HepG2 (cell line): Measurements from ENCODE around the gene GTF3A. TPM values are rescaled to one million over a fixed set of nuclear protein-coding genes. Genes with fewer than 3 reads are reported as not detected.
A peak's percentile ranks its signal among the peaks of the same experiment; 100 is the strongest.

Experiments
- ARNTL ChIP-seq: sonication (generic); formaldehyde crosslinking; IDR thresholded peaks from 2 replicates; pipeline ENCODE4 v1.4.0; 2020; ENCODE audit warnings: mild to moderate bottlenecking, missing genetic modification reagents
- ATF1 ChIP-seq: IDR thresholded peaks from 2 replicates; pipeline ENCODE4 v1.6.1; 2016; ENCODE audit warnings: mild to moderate bottlenecking, control low read depth
- KDM6A ChIP-seq: IDR thresholded peaks from 2 replicates; pipeline ENCODE4 v1.6.1; 2016; ENCODE audit warnings: low read depth
- MBD4 ChIP-seq: IDR thresholded peaks from 2 replicates; pipeline ENCODE4 v1.6.1; 2012; ENCODE audit warnings: low read length, inconsistent platforms, borderline replicate concordance
- POLR2AphosphoS5 ChIP-seq: IDR thresholded peaks from 2 replicates; pipeline ENCODE4 v1.6.1; 2012; ENCODE audit warnings: low read depth, low read length
- RFX3 ChIP-seq: IDR thresholded peaks from 2 replicates; pipeline ENCODE4 v1.6.1; 2016; ENCODE audit warnings: missing biosample characterization, missing genetic modification reagents
- SALL1 ChIP-seq: sonication (generic); formaldehyde crosslinking; IDR thresholded peaks from 2 replicates; pipeline ENCODE4 v1.8.0; 2022; ENCODE audit warnings: mild to moderate bottlenecking, missing genetic modification reagents
- ZNF234 ChIP-seq: sonication (generic); formaldehyde crosslinking; conservative IDR thresholded peaks from 2 replicates; pipeline ENCODE4 v1.5.1; 2020; ENCODE audit warnings: mild to moderate bottlenecking, missing genetic modification reagents
- ZNF251 ChIP-seq: sonication (generic); formaldehyde crosslinking; IDR thresholded peaks from 2 replicates; pipeline ENCODE4 v1.9.0; 2021; ENCODE audit warnings: mild to moderate bottlenecking, missing genetic modification reagents
- ZNF296 ChIP-seq: sonication (generic); formaldehyde crosslinking; conservative IDR thresholded peaks from 2 replicates; pipeline ENCODE4 v1.5.0; 2020; ENCODE audit warnings: mild to moderate bottlenecking, missing genetic modification reagents
- ZNF607 ChIP-seq: sonication (generic); formaldehyde crosslinking; IDR thresholded peaks from 2 replicates; pipeline ENCODE4 v1.5.1; 2020; ENCODE audit warnings: missing genetic modification reagents, mild to moderate bottlenecking, borderline replicate concordance
- ZNF616 ChIP-seq: sonication (generic); formaldehyde crosslinking; IDR thresholded peaks from 2 replicates; pipeline ENCODE4 v1.5.0; 2020; ENCODE audit warnings: low read depth, mild to moderate bottlenecking, missing genetic modification reagents
- polyA plus RNA-seq, 8 experiments: library from polyadenylated mRNA; depleted of rRNA in 3 of 8; stranded (reverse) in 7 of 8; unstranded in 1 of 8; fragments of >200 nt; fragmentation: Illumina TruSeq in 4 of 8; extraction: Trizol in 4 of 8; gene quantifications; 2 replicates each; pipeline versions ENCODE4 v1.2.1 to v1.2.3, GENCODE V29; 2011 to 2016; ENCODE audit warnings: low read depth in 4 of 8, missing spikeins in 1 of 8, mixed read lengths in 1 of 8; ENCODE audit not compliant: insufficient read depth in 1 of 8
- total RNA-seq, 5 experiments: library from RNA; depleted of rRNA; stranded (reverse); fragments of >200 nt; fragmentation: Illumina TruSeq; extraction: Trizol; gene quantifications; 2 replicates each; pipeline ENCODE4 v1.2.3, GENCODE V29; 2016; ENCODE audit warnings: low read depth in 1 of 5
- TF ChIP-seq, protein P1 (sequence below): sonication (generic); formaldehyde crosslinking; IDR thresholded peaks from one replicate; pipeline ENCODE4 v1.5.1; 2020; ENCODE audit warnings: mild to moderate bottlenecking, missing genetic modification reagents; ENCODE audit errors: not compliant biosample characterization
- TF ChIP-seq, protein P2 (sequence below): sonication (generic); formaldehyde crosslinking; IDR thresholded peaks from 2 replicates; pipeline ENCODE4 v1.4.0; 2020; ENCODE audit warnings: missing genetic modification reagents
- TF ChIP-seq, protein P3 (sequence below): sonication (generic); formaldehyde crosslinking; conservative IDR thresholded peaks from 2 replicates; pipeline ENCODE4 v1.4.0; 2020; ENCODE audit warnings: missing genetic modification reagents
- TF ChIP-seq, protein P4 (sequence below): sonication (generic); formaldehyde crosslinking; conservative IDR thresholded peaks from 2 replicates; pipeline ENCODE4 v1.4.0; 2020; ENCODE audit warnings: missing genetic modification reagents
- TF ChIP-seq, protein P5 (sequence below): sonication (generic); formaldehyde crosslinking; IDR thresholded peaks from 2 replicates; pipeline ENCODE4 v1.8.0; 2022; ENCODE audit warnings: mild to moderate bottlenecking, missing genetic modification reagents, moderate library complexity

GTF3A gene
- total and polyA plus RNA-seq, 2 of the 13 experiments (the other 11 are each of a cell fraction or from before 2014, with no cell fraction given) = 42.1 to 176 TPM

DNA sequence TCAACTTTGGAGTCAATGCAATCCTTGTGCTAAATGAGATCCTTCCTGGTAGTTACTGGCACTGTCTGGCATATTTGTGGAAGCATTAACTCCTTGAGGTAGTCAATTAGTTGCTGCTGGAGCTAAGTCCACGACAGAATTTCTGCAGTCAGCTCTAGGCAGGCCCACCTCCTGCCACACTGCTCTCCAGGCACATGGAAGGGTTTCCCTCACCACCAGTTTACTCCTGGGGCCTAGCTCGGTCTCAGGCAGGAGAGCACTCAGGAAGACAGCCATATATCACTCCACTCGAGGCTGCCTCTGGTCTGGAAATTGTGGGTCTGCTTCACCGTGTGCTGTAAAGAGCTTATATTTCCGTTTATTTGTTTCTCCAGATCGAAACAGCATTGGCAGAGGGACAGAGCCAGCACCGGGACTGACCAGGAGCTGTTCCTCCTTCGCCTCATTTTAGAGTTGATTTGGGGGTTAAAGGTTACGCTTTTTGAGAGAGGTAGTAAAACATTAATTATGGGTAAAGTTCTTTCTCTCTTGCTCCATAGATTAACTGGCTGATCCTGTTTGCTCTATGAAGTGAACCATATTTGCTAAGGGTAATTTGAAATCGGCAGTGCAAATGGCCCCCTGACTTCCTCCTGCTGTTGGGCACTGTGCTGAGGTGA is 20.6 kb upstream of the GTF3A start (continued):
- TF ChIP-seq, protein P1, sequence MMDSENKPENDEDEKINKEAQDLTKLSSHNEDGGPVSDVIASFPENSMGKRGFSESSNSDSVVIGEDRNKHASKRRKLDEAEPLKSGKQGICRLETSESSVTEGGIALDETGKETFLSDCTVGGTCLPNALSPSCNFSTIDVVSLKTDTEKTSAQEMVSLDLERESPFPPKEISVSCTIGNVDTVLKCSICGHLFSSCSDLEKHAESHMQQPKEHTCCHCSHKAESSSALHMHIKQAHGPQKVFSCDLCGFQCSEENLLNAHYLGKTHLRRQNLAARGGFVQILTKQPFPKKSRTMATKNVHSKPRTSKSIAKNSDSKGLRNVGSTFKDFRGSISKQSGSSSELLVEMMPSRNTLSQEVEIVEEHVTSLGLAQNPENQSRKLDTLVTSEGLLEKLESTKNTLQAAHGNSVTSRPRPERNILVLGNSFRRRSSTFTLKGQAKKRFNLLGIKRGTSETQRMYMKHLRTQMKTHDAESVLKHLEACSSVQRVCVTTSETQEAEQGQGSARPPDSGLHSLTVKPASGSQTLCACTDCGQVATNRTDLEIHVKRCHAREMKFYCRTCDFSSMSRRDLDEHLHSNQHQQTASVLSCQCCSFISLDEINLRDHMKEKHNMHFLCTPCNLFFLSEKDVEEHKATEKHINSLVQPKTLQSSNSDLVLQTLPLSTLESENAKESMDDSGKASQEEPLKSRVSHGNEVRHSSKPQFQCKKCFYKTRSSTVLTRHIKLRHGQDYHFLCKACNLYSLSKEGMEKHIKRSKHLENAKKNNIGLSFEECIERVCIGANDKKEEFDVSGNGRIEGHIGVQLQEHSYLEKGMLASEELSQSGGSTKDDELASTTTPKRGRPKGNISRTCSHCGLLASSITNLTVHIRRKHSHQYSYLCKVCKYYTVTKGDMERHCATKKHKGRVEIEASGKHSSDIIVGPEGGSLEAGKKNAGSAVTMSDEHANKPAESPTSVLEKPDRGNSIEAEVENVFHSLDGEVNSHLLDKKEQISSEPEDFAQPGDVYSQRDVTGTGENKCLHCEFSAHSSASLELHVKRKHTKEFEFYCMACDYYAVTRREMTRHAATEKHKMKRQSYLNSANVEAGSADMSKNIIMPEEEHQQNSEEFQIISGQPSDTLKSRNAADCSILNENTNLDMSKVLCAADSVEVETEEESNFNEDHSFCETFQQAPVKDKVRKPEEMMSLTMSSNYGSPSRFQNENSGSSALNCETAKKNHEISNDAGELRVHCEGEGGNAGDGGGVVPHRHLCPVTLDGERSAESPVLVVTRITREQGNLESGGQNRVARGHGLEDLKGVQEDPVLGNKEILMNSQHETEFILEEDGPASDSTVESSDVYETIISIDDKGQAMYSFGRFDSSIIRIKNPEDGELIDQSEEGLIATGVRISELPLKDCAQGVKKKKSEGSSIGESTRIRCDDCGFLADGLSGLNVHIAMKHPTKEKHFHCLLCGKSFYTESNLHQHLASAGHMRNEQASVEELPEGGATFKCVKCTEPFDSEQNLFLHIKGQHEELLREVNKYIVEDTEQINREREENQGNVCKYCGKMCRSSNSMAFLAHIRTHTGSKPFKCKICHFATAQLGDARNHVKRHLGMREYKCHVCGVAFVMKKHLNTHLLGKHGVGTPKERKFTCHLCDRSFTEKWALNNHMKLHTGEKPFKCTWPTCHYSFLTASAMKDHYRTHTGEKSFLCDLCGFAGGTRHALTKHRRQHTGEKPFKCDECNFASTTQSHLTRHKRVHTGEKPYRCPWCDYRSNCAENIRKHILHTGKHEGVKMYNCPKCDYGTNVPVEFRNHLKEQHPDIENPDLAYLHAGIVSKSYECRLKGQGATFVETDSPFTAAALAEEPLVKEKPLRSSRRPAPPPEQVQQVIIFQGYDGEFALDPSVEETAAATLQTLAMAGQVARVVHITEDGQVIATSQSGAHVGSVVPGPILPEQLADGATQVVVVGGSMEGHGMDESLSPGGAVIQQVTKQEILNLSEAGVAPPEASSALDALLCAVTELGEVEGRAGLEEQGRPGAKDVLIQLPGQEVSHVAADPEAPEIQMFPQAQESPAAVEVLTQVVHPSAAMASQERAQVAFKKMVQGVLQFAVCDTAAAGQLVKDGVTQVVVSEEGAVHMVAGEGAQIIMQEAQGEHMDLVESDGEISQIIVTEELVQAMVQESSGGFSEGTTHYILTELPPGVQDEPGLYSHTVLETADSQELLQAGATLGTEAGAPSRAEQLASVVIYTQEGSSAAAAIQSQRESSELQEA (CRISPR knock-in tag) = no peak
- TF ChIP-seq KDM6A (CRISPR knock-in tag) (peak; percentile 67), ZNF616 (CRISPR knock-in tag) (no peak), SALL1 (CRISPR knock-in tag) (peak; percentile 72), ZNF607 (peak; percentile 68; the same call in 1 of the 2 replicates), MBD4 (0 out of 2 replicates have a peak, but pooled peaks have one; percentile 65), POLR2AphosphoS5 (peak; percentile 77; the same call in 1 of the 2 replicates), ATF1 (CRISPR knock-in tag) (no peak), RFX3 (no peak), ZNF296 (CRISPR knock-in tag) (no peak), ZNF234 (CRISPR knock-in tag) (0 out of 2 replicates have a peak, but pooled peaks have one; percentile 36), ZNF251 (CRISPR knock-in tag) (no peak), ARNTL (CRISPR knock-in tag) (peak; percentile 64; the same call in 1 of the 2 replicates)
- TF ChIP-seq, protein P2, sequence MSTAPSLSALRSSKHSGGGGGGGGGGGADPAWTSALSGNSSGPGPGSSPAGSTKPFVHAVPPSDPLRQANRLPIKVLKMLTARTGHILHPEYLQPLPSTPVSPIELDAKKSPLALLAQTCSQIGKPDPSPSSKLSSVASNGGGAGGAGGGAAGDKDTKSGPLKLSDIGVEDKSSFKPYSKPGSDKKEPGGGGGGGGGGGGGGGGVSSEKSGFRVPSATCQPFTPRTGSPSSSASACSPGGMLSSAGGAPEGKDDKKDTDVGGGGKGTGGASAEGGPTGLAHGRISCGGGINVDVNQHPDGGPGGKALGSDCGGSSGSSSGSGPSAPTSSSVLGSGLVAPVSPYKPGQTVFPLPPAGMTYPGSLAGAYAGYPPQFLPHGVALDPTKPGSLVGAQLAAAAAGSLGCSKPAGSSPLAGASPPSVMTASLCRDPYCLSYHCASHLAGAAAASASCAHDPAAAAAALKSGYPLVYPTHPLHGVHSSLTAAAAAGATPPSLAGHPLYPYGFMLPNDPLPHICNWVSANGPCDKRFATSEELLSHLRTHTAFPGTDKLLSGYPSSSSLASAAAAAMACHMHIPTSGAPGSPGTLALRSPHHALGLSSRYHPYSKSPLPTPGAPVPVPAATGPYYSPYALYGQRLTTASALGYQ = no peak
- TF ChIP-seq, protein P3, sequence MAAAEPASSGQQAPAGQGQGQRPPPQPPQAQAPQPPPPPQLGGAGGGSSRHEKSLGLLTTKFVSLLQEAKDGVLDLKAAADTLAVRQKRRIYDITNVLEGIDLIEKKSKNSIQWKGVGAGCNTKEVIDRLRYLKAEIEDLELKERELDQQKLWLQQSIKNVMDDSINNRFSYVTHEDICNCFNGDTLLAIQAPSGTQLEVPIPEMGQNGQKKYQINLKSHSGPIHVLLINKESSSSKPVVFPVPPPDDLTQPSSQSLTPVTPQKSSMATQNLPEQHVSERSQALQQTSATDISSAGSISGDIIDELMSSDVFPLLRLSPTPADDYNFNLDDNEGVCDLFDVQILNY (CRISPR knock-in tag) = no peak
- TF ChIP-seq, protein P4, sequence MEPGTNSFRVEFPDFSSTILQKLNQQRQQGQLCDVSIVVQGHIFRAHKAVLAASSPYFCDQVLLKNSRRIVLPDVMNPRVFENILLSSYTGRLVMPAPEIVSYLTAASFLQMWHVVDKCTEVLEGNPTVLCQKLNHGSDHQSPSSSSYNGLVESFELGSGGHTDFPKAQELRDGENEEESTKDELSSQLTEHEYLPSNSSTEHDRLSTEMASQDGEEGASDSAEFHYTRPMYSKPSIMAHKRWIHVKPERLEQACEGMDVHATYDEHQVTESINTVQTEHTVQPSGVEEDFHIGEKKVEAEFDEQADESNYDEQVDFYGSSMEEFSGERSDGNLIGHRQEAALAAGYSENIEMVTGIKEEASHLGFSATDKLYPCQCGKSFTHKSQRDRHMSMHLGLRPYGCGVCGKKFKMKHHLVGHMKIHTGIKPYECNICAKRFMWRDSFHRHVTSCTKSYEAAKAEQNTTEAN (CRISPR knock-in tag) = no peak
- TF ChIP-seq, protein P5, sequence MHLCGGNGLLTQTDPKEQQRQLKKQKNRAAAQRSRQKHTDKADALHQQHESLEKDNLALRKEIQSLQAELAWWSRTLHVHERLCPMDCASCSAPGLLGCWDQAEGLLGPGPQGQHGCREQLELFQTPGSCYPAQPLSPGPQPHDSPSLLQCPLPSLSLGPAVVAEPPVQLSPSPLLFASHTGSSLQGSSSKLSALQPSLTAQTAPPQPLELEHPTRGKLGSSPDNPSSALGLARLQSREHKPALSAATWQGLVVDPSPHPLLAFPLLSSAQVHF (CRISPR knock-in tag) = no peak
